HuH-7.5 (cell line): Measurements from ENCODE around the gene TRRAP.

Source experiments
- DNase-seq: peaks from one replicate; pipeline ENCODE4 v3.0.0; 2011; ENCODE audit warnings: low spot score

Gene TRRAP

DNA sequence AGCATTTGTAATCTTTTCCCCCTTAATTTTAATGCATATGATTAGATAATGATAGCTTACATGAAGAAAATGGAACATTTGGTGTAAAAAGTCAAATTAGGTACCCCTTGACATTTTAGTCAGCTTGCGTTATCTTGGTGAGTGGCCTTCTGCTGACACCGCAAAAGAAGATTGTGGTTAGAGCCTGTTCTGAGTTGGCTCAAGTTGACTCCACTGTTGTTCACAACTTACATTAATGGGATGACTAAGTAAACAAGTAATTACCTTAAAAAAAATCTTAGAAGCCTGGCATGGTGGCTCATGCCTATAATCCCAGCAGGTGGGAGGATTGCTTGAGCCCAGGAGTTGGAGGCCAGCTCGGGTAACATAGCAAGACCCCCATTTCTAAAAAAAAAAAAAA lies 24.2 kb downstream of the TRRAP start:
- no peak for DNase-seq

DNA sequence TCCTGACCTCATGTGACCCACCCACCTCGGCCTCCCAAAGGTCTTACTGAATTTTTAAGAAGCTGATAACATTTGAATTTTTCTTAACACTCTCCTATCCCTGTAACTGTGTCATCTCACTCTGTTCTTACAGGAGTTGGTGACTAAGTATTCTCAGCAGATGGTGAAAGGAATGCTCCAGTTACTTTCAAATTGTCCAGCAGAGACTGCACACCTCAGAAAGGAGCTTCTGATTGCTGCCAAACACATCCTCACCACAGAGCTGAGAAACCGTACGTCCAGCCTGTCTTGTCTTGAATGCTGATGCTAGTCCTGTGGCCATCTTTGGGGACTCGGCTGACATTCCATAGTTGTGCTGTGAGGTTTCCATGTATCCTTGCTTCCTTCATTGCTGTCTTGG lies 24.9 kb downstream of the TRRAP start:
- no peak for DNase-seq

DNA sequence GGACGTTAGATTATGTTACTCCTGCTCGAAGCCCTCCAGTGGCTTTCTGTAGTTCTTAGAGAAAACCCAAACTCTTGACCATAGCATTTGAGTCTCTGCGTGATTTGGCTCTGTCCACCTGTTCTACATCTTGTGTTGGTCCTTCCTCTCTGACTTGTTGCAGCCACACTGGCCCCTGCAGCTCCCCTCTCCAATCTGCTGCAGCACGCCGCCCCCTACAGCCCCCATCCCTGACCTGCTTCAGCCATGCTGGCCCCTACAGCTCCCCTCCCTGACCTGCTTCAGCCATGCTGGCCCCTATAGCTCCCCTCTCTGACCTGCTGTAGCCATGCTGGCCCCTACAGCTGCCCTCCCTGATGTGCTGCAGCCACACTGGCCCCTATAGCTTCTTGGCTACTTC lies 29.2 kb downstream of the TRRAP start:
- DNase-seq: no peak

DNA sequence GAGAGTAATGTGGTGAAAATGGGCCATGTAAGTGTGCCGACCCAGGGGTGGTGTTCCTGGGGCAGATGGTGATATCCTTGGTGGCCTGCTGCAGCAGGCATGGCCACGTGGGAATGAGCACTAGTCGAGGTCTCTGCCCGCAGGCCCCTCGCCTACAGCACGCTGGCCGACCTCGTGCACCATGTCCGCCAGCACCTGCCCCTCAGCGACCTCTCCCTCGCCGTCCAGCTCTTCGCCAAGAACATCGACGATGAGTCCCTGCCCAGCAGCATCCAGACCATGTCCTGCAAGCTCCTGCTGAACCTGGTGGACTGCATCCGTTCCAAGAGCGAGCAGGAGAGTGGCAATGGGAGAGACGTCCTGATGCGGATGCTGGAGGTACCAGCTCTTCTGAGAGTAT lies 30.3 kb downstream of the TRRAP start:
- DNase-seq: no peak

DNA sequence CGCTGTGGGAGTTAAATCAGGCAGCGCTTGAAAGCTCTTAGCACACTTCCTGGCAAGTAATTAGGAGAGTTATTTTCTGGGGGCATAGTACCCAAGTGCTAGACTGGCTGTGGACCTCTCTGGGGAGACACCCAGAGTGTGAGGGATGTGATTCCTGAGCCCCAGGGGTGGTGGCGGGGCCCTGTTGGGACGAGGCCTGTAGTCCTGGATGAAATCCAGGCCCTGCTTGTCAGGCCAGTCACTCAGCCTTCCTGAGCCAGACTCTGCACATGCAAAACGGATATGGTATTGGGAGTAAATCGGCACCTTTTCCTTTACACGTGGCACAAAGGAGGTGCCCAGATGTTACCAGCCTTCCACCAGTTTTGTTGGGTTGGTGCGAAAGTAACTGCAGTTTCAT lies 31.2 kb downstream of the TRRAP start:
- DNase-seq: no peak

DNA sequence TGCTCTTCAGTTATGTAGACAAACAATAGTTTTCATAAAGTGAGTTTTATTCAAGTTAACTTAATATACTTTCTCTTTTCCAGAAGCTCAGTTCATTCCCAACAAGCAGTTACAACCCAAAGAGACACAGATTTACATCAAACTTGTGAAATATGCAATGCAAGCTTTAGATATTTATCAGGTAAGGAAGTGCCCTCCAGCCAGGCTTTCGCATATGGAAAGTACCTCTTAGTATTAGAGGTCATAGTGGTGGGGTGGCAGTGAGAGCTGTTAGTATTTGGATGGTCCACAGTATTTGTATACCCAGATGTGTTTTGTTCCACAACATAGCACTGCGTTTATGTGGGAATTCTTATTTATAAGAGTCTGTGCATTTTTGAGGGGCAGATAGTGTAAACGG lies 32.1 kb downstream of the TRRAP start:
- no peak for DNase-seq

DNA sequence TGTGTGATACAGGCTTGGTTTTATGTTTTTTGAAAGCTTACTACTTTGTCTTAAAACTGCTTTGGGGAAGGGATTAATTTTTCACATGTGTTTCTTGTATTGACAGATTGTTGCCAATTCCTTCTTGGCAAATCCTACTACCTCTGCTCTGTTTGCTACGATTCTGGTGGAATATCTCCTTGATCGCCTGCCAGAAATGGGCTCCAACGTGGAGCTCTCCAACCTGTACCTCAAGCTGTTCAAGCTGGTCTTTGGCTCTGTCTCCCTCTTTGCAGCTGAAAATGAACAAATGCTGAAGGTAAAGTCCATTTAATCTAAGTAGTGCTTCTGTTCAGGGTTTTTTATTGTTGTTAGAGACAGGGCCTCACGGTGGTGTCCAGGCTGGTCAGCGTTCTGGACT lies 33.6 kb downstream of the TRRAP start:
- no peak for DNase-seq

DNA sequence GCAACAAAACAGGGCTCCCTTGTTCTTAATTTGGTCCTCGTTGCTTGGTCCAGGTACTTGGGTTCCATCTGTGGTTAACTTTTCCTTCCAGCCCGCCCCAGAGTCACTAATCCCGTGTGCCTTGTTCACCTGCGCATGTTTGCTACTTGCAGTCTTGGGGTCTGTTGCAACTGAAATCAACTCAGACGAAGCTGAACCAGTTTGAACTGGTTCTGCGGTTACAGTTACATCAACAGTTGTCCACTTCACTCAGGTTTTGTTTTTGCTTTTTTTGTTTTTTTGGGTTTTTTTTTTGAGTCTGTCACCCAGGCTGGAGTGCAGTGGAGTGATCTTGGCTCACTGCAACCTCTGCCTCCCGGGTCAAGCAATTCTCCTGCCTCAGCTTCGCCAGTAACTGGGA lies 34.7 kb downstream of the TRRAP start:
- DNase-seq: no peak

DNA sequence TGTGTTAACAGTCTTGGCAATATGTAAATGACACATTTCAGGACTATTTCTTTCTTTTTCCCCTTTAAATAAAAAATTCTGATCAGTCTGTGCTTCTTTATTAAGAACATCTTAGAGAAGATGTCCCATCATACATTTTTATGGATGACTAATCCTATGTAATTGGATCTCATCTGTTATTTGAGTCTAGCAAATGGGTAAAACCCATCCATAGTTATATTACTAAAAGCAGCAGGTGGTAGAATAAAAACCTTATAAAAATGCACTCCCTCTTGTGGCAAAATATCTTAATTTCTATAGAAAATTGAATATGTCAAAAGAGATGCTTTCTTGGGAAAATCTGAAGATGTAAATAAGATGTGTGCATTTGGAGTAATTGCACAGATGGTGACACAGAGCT lies 35.3 kb downstream of the TRRAP start:
- DNase-seq: no peak

DNA sequence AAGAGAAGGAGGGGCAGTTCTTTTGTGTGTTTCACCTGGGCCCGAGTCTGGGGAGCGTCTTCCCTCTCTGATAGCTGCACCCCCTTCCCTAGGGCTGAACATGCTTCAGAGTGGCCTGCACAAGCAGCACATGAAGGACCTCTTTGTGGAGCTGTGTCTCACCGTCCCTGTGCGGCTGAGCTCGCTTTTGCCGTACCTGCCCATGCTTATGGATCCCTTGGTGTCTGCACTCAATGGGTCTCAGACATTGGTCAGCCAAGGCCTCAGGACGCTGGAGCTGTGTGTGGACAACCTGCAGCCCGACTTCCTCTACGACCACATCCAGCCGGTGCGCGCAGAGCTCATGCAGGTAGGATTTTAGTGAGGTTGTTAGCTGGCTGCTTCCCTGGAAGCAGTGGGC lies 39.0 kb downstream of the TRRAP start:
- no peak for DNase-seq

DNA sequence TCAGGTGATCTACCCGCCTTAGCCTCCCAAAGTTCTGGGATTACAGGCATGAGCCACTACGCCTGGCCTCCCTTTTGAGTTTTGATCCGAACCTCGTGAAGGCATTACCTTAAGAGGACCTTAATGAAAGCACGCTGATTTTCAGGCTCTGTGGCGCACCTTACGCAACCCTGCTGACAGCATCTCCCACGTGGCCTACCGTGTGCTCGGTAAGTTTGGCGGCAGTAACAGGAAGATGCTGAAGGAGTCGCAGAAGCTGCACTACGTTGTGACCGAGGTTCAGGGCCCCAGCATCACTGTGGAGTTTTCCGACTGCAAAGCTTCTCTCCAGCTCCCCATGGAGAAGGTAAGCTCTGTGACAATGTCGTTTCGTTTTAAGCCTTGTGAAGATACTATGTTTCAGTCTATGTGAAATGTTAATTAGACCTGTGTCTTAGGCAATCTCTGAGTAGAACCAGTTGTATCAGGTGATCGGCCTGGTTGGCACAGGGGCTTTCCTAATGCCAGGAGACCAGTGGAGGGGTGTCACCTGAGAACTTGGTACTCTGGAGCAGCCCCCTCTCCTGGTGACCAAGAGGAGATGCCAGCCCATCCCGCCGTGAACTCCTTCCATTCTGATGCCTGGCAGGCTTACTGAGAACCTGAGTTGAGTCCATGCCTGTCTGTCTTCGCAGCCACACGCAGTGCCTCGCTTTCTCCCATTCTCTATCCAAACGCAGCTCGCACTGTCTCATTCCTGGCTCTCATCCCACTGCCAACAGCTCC lies 43.5 kb downstream of the TRRAP start:
- DNase-seq: peak; percentile 19

DNA sequence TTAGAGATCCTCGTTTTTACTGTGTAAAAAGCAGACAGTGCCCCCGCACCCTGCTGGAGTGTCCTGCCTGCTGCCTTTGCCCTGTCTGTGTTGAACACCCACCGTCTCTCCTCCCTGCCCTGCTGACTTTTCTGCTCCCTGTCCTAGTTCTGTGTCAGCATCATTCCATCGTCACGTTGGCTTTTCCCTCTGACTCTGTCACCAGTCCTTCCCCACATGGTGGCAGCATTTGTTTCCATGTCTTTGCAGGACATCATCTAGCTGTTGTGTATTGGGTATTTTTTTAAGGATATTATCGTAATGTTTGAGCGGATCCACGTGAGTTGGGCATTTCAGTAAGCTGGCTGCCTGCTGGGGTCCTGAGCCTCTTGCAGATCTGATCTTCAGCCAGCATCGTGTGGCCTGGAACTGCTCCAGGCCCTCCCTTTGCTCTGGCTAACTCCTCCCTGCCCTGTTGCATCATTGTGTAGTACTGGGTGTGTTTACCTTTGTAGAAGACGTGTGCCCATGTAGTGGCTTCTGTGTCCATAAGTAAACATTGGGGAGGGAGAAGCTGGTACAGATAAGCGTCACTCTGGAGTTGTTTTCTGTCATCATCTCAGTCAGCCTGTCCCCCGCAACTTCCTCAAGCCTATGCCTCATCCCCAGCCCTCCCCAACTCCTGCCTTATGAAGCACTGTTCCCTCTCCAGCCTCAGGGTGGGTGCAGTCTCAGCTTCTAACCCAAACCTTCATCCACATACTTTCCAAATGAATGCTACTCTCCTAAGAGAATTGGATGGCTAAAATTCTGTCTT lies 44.3 kb downstream of the TRRAP start:
- DNase-seq: peak; percentile 88

DNA sequence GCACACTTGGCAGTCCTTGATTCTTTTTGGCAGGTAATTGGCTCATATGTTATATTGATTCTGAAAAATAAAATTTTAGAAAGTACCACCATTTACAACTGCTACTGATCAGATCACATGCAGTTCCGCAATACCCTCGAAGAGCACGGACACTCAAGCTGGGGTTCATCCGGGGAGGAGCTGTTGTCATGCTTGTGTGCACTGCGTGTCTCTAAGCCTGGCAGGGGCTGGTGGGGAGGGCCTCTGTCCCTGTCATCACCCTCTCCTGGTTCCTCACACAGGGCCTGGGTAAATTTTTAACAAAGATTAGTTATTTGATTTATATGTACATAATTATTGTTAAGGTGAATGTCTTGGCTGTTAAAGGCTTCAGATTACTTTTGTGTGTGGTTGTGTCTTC lies 45.2 kb downstream of the TRRAP start:
- no peak for DNase-seq

DNA sequence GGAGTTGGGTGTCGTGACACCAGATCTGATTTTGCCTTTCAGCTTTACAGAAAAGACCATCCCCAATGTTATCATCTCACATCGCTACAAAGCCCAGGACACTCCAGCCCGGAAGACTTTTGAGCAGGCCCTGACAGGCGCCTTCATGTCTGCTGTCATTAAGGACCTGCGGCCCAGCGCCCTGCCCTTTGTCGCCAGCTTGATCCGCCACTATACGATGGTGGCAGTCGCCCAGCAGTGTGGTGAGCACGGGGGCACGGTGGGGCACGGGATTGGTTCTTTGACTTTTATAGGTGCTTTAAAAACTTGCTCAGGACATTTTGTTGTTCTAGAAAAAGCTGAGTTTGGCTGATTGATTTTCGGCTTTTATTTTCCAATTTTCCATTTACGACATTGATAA lies 48.8 kb downstream of the TRRAP start:
- DNase-seq: no peak

DNA sequence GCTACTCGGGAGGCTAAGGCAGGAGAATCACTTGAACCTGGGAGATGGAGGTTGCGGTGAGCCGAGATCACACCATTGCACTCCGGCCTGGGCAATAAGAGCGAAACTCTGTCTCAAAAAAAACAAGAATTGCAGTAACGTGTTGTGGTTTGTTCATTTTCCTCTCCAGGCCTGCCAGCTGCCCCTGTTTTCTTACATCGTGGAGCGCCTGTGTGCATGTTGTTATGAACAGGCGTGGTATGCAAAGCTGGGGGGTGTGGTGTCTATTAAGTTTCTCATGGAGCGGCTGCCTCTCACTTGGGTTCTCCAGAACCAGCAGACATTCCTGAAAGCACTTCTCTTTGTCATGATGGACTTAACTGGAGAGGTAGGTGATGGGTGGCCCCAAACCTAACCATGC lies 52.1 kb downstream of the TRRAP start:
- no peak for DNase-seq

DNA sequence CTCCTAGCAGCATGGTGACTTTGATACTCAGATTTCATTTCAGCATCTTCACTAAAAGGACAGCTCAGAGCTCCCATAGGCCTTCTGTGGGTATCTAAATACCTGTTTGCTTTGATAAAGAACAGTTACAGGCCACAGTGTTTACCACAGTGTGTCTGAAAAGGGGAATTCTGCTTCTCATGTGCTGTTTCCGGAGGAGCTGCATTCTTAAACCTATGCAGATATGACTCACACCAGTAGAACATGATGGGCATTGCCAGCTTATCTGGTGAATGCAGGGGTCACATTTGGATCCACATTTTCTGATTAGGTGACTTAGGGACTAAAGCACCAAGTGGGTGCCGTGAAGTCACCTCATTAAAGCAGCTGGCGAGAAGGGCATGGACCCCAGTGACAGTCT lies 52.6 kb downstream of the TRRAP start:
- DNase-seq: no peak

DNA sequence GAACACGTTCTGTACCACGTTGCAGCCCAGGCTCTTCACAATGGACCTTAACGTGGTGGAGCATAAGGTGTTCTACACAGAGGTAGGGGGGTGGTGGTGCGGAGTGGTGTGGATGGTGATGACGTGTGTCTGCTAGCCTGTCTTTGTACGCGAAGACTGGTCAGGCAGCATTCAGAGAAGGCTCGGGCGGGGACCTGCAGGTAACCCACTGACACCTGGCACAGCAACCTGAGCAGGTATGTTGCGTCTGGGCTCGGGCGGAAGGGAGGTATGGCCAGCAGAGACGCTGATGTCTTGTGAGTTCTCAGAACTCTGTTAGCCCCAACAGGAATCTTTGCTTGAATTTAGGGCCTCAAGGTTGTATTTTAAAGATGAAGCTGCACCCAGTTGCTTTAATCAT lies 55.0 kb downstream of the TRRAP start:
- DNase-seq: no peak

DNA sequence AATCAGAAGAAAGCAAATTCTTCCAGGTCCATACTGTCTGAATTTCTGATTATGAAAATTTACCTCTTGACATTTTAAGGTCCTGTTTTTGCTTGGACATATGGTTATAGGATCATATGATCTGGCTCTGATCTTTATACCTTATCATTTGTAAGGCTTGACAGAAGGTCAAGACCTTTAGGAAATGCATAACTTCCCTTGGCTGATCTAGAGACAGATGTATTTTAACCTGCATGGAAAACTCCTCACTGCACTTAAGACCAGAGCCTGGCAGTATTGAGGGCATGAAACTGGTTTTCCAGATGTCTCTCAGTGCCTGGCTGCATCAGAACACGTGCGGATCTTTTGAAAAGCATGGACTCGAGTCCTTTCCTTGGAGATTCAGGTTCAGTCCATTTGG lies 55.9 kb downstream of the TRRAP start:
- DNase-seq: no peak

DNA sequence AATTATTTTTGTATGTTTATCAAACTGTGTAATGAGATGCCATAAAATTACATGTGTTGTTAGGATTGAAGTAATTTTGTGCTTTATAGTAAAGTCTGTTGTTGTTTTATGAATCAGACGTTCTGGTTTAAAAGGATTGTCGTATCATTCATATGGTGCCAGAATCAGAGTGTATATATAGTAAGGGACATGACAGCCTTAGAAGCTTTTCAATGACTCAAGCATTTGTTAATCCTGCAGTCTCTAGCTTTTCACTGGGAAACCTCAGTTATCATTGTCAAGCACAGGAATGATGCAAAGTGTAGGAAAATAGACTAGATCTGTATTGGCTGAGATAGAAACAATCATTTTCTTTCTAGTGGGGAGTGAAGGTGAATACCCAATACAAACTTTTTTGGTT lies 57.5 kb downstream of the TRRAP start:
- no peak for DNase-seq

DNA sequence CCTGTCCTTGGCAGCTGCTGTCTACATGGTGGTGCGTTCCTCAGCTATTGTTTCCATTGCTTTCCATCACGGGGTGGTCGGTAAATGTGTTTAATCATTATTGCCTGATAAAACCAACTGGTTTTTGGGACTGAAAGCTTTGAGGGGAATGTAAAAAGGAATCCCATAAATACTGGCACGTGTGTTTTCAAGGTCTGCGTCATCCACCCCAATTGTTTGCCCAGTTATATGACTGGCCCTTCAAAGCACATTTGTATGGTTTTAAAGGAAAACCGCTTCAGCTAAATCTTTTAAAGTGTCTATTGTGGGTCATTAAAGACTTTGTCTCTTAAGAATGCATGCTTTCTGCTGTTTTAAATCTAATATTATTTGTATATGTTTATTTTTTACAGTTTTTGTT lies 65.0 kb downstream of the TRRAP start:
- DNase-seq: no peak

DNA sequence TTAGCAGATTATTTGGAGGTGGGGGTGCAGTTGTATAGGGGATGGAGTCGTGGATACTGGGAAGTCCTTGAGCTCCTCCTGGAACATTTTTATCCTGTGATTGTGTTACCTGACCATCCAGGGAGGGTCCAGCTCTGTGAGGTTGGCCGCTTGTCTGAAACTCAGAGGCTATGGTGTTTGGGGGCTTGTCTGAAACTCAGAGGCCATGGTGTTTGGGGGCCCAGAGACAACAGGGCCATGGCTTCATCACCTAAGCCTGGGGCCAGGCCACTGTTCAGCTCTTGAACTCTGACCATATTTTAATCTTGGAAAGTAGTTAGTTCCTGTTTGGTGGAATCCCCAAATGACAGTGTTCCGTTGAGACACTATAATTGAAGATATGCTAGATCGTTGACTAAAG lies 66.1 kb downstream of the TRRAP start:
- no peak for DNase-seq

DNA sequence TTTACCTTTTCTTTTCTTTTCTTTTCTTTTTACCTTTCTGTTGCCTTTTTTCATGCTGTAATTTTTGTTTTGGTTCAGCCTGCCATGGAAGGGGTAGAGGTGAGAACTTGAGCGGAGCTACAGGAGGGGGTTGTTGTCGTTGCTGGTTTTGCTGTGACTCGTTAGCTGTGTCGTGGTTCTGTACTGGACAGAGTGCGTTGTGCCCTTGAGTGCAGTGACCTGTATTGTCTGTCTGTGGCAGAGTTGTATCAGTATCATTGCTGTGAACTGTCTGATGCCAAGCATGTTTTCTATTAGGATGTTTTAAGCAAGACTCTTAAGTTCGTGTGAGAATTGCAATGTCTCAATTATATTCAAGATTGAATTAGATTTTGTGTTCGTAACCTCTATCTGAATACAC lies 67.5 kb downstream of the TRRAP start:
- DNase-seq: no peak

DNA sequence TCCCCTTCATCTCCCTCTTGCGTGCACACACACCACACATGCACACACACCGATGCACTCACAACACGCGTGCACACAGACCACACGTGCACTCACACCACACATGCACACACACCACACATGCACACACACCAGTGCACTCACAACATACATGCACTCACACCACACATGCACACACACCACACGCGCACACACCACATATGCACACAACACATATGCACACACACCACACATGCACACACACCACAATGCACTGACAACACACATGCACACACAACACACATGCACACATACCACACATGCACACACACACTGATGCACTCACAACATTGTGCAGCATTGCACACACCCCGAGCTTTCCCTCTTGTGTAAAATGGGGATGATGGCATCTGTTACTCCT lies 68.1 kb downstream of the TRRAP start:
- no peak for DNase-seq
